CD4-positive, CD25-positive, alpha-beta regulatory T cell (primary cell): ENCODE results near the gene LYRM4. TPM values are rescaled to one million over a fixed set of nuclear protein-coding genes. Genes with fewer than 3 reads are reported as not detected.

Source experiments
- ATAC-seq, 2 donors: fragments of 150-1000 bp; cut with Tn5 transposase; one replicate each; pipeline ENCODE4 v1.10.0; 2021; ENCODE audit warnings: low read depth in 2 of 2, moderate number of reproducible peaks in 2 of 2, moderate library complexity in 1 of 2
- DNase-seq, 3 donors: peaks; one replicate each; pipeline versions ENCODE4 v3.0.0 to v3.0.0-alpha.2; 2012 to 2022; ENCODE audit warnings: mixed read lengths in 1 of 3
- H3K27ac ChIP-seq: one replicate; pipeline ENCODE4 v1.7.0; 2013; ENCODE audit warnings: mild to moderate bottlenecking, low read length; ENCODE audit not compliant: insufficient read depth, poor library complexity, severe bottlenecking
- H3K27me3 ChIP-seq: one replicate; pipeline ENCODE4 v1.7.0; 2013; ENCODE audit warnings: low read length; ENCODE audit not compliant: control insufficient read depth, insufficient read depth
- H3K36me3 ChIP-seq: one replicate; pipeline ENCODE4 v1.7.0; 2013; ENCODE audit warnings: mild to moderate bottlenecking, low read length, moderate library complexity; ENCODE audit not compliant: control insufficient read depth, insufficient read depth
- H3K4me1 ChIP-seq: 2 replicates; pipeline ENCODE4 v1.7.0; 2013; ENCODE audit warnings: mild to moderate bottlenecking, low read length; ENCODE audit not compliant: insufficient read depth, control insufficient read depth, poor library complexity, severe bottlenecking
- H3K4me3 ChIP-seq: one replicate; pipeline ENCODE4 v1.7.0; 2013; ENCODE audit warnings: low read depth, mild to moderate bottlenecking, low read length, moderate library complexity
- H3K9me3 ChIP-seq, 2 experiments: 1 replicate in 1 of 2; 2 replicates in 1 of 2; pipeline ENCODE4 v1.7.0; 2013; ENCODE audit warnings: low read length in 2 of 2, mild to moderate bottlenecking in 1 of 2, moderate library complexity in 1 of 2; ENCODE audit not compliant: control insufficient read depth in 2 of 2
- H3K27ac Mint-ChIP-seq, 3 donors: one replicate each; pipeline ENCODE4 v1.8.0; 2020 to 2022; ENCODE audit warnings: mild to moderate bottlenecking in 3 of 3, mixed read lengths in 3 of 3, moderate library complexity in 2 of 3
- H3K27me3 Mint-ChIP-seq: one replicate; pipeline ENCODE4 v1.8.0; 2022; ENCODE audit warnings: mild to moderate bottlenecking, mixed read lengths
- H3K36me3 Mint-ChIP-seq: one replicate; pipeline ENCODE4 v1.8.0; 2020; ENCODE audit warnings: mixed read lengths
- H3K4me1 Mint-ChIP-seq, 4 donors: one replicate each; pipeline ENCODE4 v1.8.0; 2020 to 2022; ENCODE audit warnings: mixed read lengths in 4 of 4, mild to moderate bottlenecking in 1 of 4
- H3K4me3 Mint-ChIP-seq, 4 donors: one replicate each; pipeline ENCODE4 v1.8.0; 2020 to 2022; ENCODE audit warnings: mild to moderate bottlenecking in 4 of 4, mixed read lengths in 4 of 4, moderate library complexity in 3 of 4
- H3K9me3 Mint-ChIP-seq, 7 donors: one replicate each; pipeline ENCODE4 v1.8.0; 2020 to 2022; ENCODE audit warnings: mixed read lengths in 7 of 7, mild to moderate bottlenecking in 3 of 7, moderate library complexity in 2 of 7
- polyA plus RNA-seq, 4 donors: library from polyadenylated mRNA; unstranded; fragments of 300-500 nt; fragmentation: Illumina TruSeq; gene quantifications; one replicate each; pipeline ENCODE4 v1.2.3, GENCODE V29; 2021
- total RNA-seq: library from RNA; stranded (reverse); gene quantifications from one replicate; pipeline ENCODE4 v1.2.3, GENCODE V29; 2022

The LYRM4 gene
- total and polyA plus RNA-seq, 5 donors from 2014 or later, result 14.9 to 38.8 (median 27.1) TPM

GRCh38 chr6:5241252-5241651 lies 19.5 kb downstream of the LYRM4 start:
- no peak overlapping the region for H3K27ac Mint-ChIP-seq
- peaks cover 0 to 1% (median 0%) of the 10 kb centered on the region in 7 donors for H3K9me3 Mint-ChIP-seq
- Histone ChIP-seq H3K36me3 (no peaks in the 10 kb centered on the region), H3K4me1 (no peaks in the 10 kb centered on the region), H3K9me3 (no peaks in the 10 kb centered on the region), H3K27ac (no peak overlapping the region), H3K4me3 (no peak overlapping the region), H3K27me3 (no peaks in the 10 kb centered on the region)
- H3K4me3 Mint-ChIP-seq, result no peak overlapping the region
- H3K27me3 Mint-ChIP-seq, result no peaks in the 10 kb centered on the region
- peaks cover 10% of the 10 kb centered on the region for H3K36me3 Mint-ChIP-seq
- H3K4me1 Mint-ChIP-seq, result peaks cover 4 to 7% (median 5%) of the 10 kb centered on the region in 4 donors
- DNase-seq (no peak), ATAC-seq (no peak)

GRCh38 chr6:5238336-5238735 lies 22.4 kb downstream of the LYRM4 start:
- no peak overlapping the region for H3K27ac ChIP-seq
- peaks cover 23% of the 10 kb centered on the region for H3K36me3 Mint-ChIP-seq
- peaks cover 0 to 7% (median 0%) of the 10 kb centered on the region in 4 donors for H3K4me1 Mint-ChIP-seq
- no peaks in the 10 kb centered on the region for H3K9me3 ChIP-seq
- no peaks in the 10 kb centered on the region for H3K27me3 Mint-ChIP-seq
- no peak overlapping the region for H3K4me3 ChIP-seq
- H3K4me1 ChIP-seq, result no peaks in the 10 kb centered on the region
- no peak for ATAC-seq
- H3K4me3 Mint-ChIP-seq, result no peak overlapping the region
- DNase-seq, result no peak
- no peaks in the 10 kb centered on the region for H3K27me3 ChIP-seq
- peaks cover 0 to 1% (median 0%) of the 10 kb centered on the region in 7 donors for H3K9me3 Mint-ChIP-seq
- H3K27ac Mint-ChIP-seq, result no peak overlapping the region
- no peaks in the 10 kb centered on the region for H3K36me3 ChIP-seq

- Histone ChIP-seq H3K4me3 (no peak overlapping the region), H3K36me3 (no peaks in the 10 kb centered on the region), H3K4me1 (no peaks in the 10 kb centered on the region), H3K9me3 (no peaks in the 10 kb centered on the region), H3K27ac (no peak overlapping the region), H3K27me3 (no peaks in the 10 kb centered on the region)
- no peak overlapping the region for H3K4me3 Mint-ChIP-seq
- ATAC-seq (no peak), DNase-seq (no peak)
- H3K9me3 Mint-ChIP-seq, result peaks cover 0 to 1% (median 0%) of the 10 kb centered on the region in 7 donors
- peaks cover 27% of the 10 kb centered on the region for H3K36me3 Mint-ChIP-seq
- no peaks in the 10 kb centered on the region for H3K27me3 Mint-ChIP-seq
- no peak overlapping the region for H3K27ac Mint-ChIP-seq
- peaks cover 0 to 7% (median 0%) of the 10 kb centered on the region in 4 donors for H3K4me1 Mint-ChIP-seq
These were observed 22.9 kb downstream of the LYRM4 start for GRCh38 chr6:5237805-5238204.

- DNase-seq (no peak), ATAC-seq (no peak)
- Mint-ChIP-seq H3K9me3 (peaks cover 0 to 1% (median 0%) of the 10 kb centered on the region in 7 donors), H3K36me3 (peaks cover 21% of the 10 kb centered on the region), H3K4me1 (peaks cover 0 to 6% (median 2%) of the 10 kb centered on the region in 4 donors), H3K27ac (no peak overlapping the region), H3K27me3 (no peaks in the 10 kb centered on the region), H3K4me3 (no peak overlapping the region)
- Histone ChIP-seq H3K36me3 (no peaks in the 10 kb centered on the region), H3K27ac (no peak overlapping the region), H3K4me1 (no peaks in the 10 kb centered on the region), H3K27me3 (no peaks in the 10 kb centered on the region), H3K9me3 (no peaks in the 10 kb centered on the region), H3K4me3 (no peak overlapping the region)
These were observed 24.9 kb downstream of the LYRM4 start for GRCh38 chr6:5235830-5236229.

- H3K36me3 Mint-ChIP-seq, result peaks cover 16% of the 10 kb centered on the region
- no peaks in the 10 kb centered on the region for H3K27me3 Mint-ChIP-seq
- no peak overlapping the region for H3K27ac Mint-ChIP-seq
- Histone ChIP-seq H3K27ac (no peak overlapping the region), H3K27me3 (no peaks in the 10 kb centered on the region), H3K36me3 (no peaks in the 10 kb centered on the region), H3K9me3 (no peaks in the 10 kb centered on the region), H3K4me1 (no peaks in the 10 kb centered on the region), H3K4me3 (no peak overlapping the region)
- peaks cover 0 to 4% (median 2%) of the 10 kb centered on the region in 4 donors for H3K4me1 Mint-ChIP-seq
- no peak overlapping the region for H3K4me3 Mint-ChIP-seq
- ATAC-seq, result no peak
- DNase-seq, result no peak
- H3K9me3 Mint-ChIP-seq, result peaks cover 0 to 1% (median 0%) of the 10 kb centered on the region in 7 donors
These were observed 25.9 kb downstream of the LYRM4 start for GRCh38 chr6:5234874-5235273.

- H3K27ac Mint-ChIP-seq, result no peak overlapping the region
These were observed 29.5 kb downstream of the LYRM4 start for GRCh38 chr6:5231289-5231688.

GRCh38 chr6:5230081-5230480 lies 30.7 kb downstream of the LYRM4 start:
- Histone ChIP-seq H3K27ac (no peak overlapping the region), H3K9me3 (no peaks in the 10 kb centered on the region), H3K4me3 (no peak overlapping the region), H3K4me1 (no peaks in the 10 kb centered on the region), H3K27me3 (no peaks in the 10 kb centered on the region), H3K36me3 (no peaks in the 10 kb centered on the region)
- H3K4me1 Mint-ChIP-seq, result peaks cover 0 to 11% (median 2%) of the 10 kb centered on the region in 4 donors
- no peaks in the 10 kb centered on the region for H3K9me3 Mint-ChIP-seq
- ATAC-seq, result no peak
- DNase-seq, result no peak
- no peaks in the 10 kb centered on the region for H3K27me3 Mint-ChIP-seq
- H3K27ac Mint-ChIP-seq, result no peak overlapping the region
- no peak overlapping the region for H3K4me3 Mint-ChIP-seq
- H3K36me3 Mint-ChIP-seq, result peaks cover 21% of the 10 kb centered on the region

More at GRCh38 chr6:5231289-5231688, 29.5 kb downstream of the LYRM4 start:
- Histone ChIP-seq H3K4me1 (no peaks in the 10 kb centered on the region), H3K36me3 (no peaks in the 10 kb centered on the region), H3K4me3 (no peak overlapping the region), H3K27ac (no peak overlapping the region), H3K27me3 (no peaks in the 10 kb centered on the region), H3K9me3 (no peaks in the 10 kb centered on the region)
- no peak overlapping the region for H3K4me3 Mint-ChIP-seq
- H3K9me3 Mint-ChIP-seq, result no peaks in the 10 kb centered on the region
- H3K4me1 Mint-ChIP-seq, result peaks cover 0 to 11% (median 2%) of the 10 kb centered on the region in 4 donors
- ATAC-seq, result no peak
- no peaks in the 10 kb centered on the region for H3K27me3 Mint-ChIP-seq
- no peak for DNase-seq
- H3K36me3 Mint-ChIP-seq, result peaks cover 25% of the 10 kb centered on the region

GRCh38 chr6:5229356-5229755 lies 31.4 kb downstream of the LYRM4 start:
- DNase-seq (no peak), ATAC-seq (no peak)
- H3K4me1 ChIP-seq, result no peaks in the 10 kb centered on the region
- Mint-ChIP-seq H3K27ac (no peak overlapping the region), H3K27me3 (no peaks in the 10 kb centered on the region), H3K4me3 (no peak overlapping the region), H3K4me1 (peaks cover 0 to 11% (median 2%) of the 10 kb centered on the region in 4 donors), H3K36me3 (peaks cover 19% of the 10 kb centered on the region), H3K9me3 (no peaks in the 10 kb centered on the region)
- H3K36me3 ChIP-seq, result no peaks in the 10 kb centered on the region
- no peak overlapping the region for H3K4me3 ChIP-seq
- H3K9me3 ChIP-seq, result no peaks in the 10 kb centered on the region
- H3K27me3 ChIP-seq, result no peaks in the 10 kb centered on the region
- no peak overlapping the region for H3K27ac ChIP-seq
